Measurements from ENCODE around the gene PCNA.

GRCh38 chr20:5114403-5114802, 5.4 kb downstream of the PCNA start:
- TF ChIP-seq CTCF (optimal IDR thresholded peaks at IDR 0.05 in 1 of 3, IDR thresholded peaks at IDR 0.05 in 1 of 3, conservative IDR thresholded peaks at IDR 0.05 in 1 of 3; ENCODE audit: extremely low read depth in 1 of 3, insufficient read depth in 2 of 3, low read length in 3 of 3) (no peak), EZH2 (IDR thresholded peaks at IDR 0.05; ENCODE audit: low read length) (no peak)

Data from keratinocyte (primary cell).